ENCODE data around the gene NTN1.

Gene NTN1

GRCh38 chr17:9011001-9011400, 10.3 kb upstream of the NTN1 start:
- Histone ChIP-seq H3K9me2 (replicated peaks; ENCODE audit: control insufficient read depth, low read length) (no peaks in the 10 kb centered on the region), H3K4me1 (ENCODE audit: control insufficient read depth, low read length) (no peaks in the 10 kb centered on the region), H3F3A (ENCODE audit: control insufficient read depth, insufficient read depth) (no peaks in the 10 kb centered on the region), H3K27ac (ENCODE audit: low read depth, low read length) (no peak overlapping the region), H3K4me3 (ENCODE audit: low read length) (no peak overlapping the region), H3K36me3 (ENCODE audit: control insufficient read depth, low read length) (no peaks in the 10 kb centered on the region), H4K20me1 (ENCODE audit: control insufficient read depth, insufficient read depth, low read depth, low read length) (no peaks in the 10 kb centered on the region), H3K79me2 (ENCODE audit: control insufficient read depth, low read length) (no peaks in the 10 kb centered on the region), H3K27me3 (ENCODE audit: control insufficient read depth, low read length) (no peaks in the 10 kb centered on the region), H3K9me3 (ENCODE audit: control insufficient read depth, insufficient read depth, low read length) (no peaks in the 10 kb centered on the region), H3K4me2 (ENCODE audit: low read length) (no peak overlapping the region)
- no peak for TF ChIP-seq CTCF (IDR thresholded peaks at IDR 0.05; ENCODE audit: low read depth, low read length, poor library complexity, severe bottlenecking)
- TF ChIP-seq EZH2phosphoT487 (IDR thresholded peaks at IDR 0.05; ENCODE audit: borderline replicate concordance, low read length) = no peak

- H3K9me2 ChIP-seq (replicated peaks; ENCODE audit: control insufficient read depth, low read length) = no peaks in the 10 kb centered on the region
- H3K4me3 ChIP-seq (ENCODE audit: low read length) = no peak overlapping the region
- H3K9me3 ChIP-seq (ENCODE audit: control insufficient read depth, insufficient read depth, low read length) = no peaks in the 10 kb centered on the region
- no peak overlapping the region for H3K27ac ChIP-seq (ENCODE audit: low read depth, low read length)
- H4K20me1 ChIP-seq (ENCODE audit: control insufficient read depth, insufficient read depth, low read depth, low read length) = no peaks in the 10 kb centered on the region
- H3F3A ChIP-seq (ENCODE audit: control insufficient read depth, insufficient read depth) = no peaks in the 10 kb centered on the region
- no peak overlapping the region for H3K4me2 ChIP-seq (ENCODE audit: low read length)
- no peaks in the 10 kb centered on the region for H3K79me2 ChIP-seq (ENCODE audit: control insufficient read depth, low read length)
- H3K36me3 ChIP-seq (ENCODE audit: control insufficient read depth, low read length) = no peaks in the 10 kb centered on the region
- H3K4me1 ChIP-seq (ENCODE audit: control insufficient read depth, low read length) = peaks cover 5% of the 10 kb centered on the region; the same call in 1 of the 2 replicates
- TF ChIP-seq EZH2phosphoT487 (IDR thresholded peaks at IDR 0.05; ENCODE audit: borderline replicate concordance, low read length) (no peak), CTCF (IDR thresholded peaks at IDR 0.05; ENCODE audit: low read depth, low read length, poor library complexity, severe bottlenecking) (no peak)
- H3K27me3 ChIP-seq (ENCODE audit: control insufficient read depth, low read length) = peaks cover 21% of the 10 kb centered on the region
These were observed 4.3 kb upstream of the NTN1 start for GRCh38 chr17:9016941-9017552.

- Histone ChIP-seq H3K4me2 (ENCODE audit: low read length) (no peak overlapping the region), H3K4me3 (ENCODE audit: low read length) (no peak overlapping the region), H3K36me3 (ENCODE audit: control insufficient read depth, low read length) (no peaks in the 10 kb centered on the region), H4K20me1 (ENCODE audit: control insufficient read depth, insufficient read depth, low read depth, low read length) (no peaks in the 10 kb centered on the region), H3K9me2 (replicated peaks; ENCODE audit: control insufficient read depth, low read length) (no peaks in the 10 kb centered on the region), H3K27me3 (ENCODE audit: control insufficient read depth, low read length) (peaks cover 38% of the 10 kb centered on the region), H3F3A (ENCODE audit: control insufficient read depth, insufficient read depth) (no peaks in the 10 kb centered on the region), H3K27ac (ENCODE audit: low read depth, low read length) (no peak overlapping the region), H3K4me1 (ENCODE audit: control insufficient read depth, low read length) (peaks cover 5% of the 10 kb centered on the region; the same call in 1 of the 2 replicates), H3K79me2 (ENCODE audit: control insufficient read depth, low read length) (no peaks in the 10 kb centered on the region), H3K9me3 (ENCODE audit: control insufficient read depth, insufficient read depth, low read length) (no peaks in the 10 kb centered on the region)
- TF ChIP-seq CTCF (IDR thresholded peaks at IDR 0.05; ENCODE audit: low read depth, low read length, poor library complexity, severe bottlenecking) = no peak
These were observed 2.6 kb upstream of the NTN1 start for GRCh38 chr17:9018726-9019125.

Measured in DOHH2 (cell line).